GM12865 (cell line): Measurements from ENCODE around the gene TMEM135.

Experiments used
- DNase-seq: peaks from one replicate; pipeline ENCODE4 v3.0.0; 2010; ENCODE audit warnings: low read depth
- H3K4me3 ChIP-seq: 2 replicates; pipeline ENCODE4 v1.5.1; 2011; ENCODE audit warnings: mild to moderate bottlenecking, low read depth, low read length, control low read depth
- CTCF ChIP-seq: IDR thresholded peaks from 2 replicates; pipeline ENCODE4 v1.5.1; 2011; ENCODE audit warnings: low read length, control low read depth, low read depth, inconsistent platforms; ENCODE audit not compliant: insufficient read depth; ENCODE audit errors: missing control alignments

TMEM135 gene

GRCh38 chr11:87230995-87231394, 193.3 kb downstream of the TMEM135 start:
- no peak overlapping the region for H3K4me3 ChIP-seq
- TF ChIP-seq CTCF: no peak
- DNase-seq: no peak

GRCh38 chr11:87232320-87232719, 194.6 kb downstream of the TMEM135 start:
- no peak for TF ChIP-seq CTCF
- DNase-seq: no peak
- no peak overlapping the region for H3K4me3 ChIP-seq

DNA sequence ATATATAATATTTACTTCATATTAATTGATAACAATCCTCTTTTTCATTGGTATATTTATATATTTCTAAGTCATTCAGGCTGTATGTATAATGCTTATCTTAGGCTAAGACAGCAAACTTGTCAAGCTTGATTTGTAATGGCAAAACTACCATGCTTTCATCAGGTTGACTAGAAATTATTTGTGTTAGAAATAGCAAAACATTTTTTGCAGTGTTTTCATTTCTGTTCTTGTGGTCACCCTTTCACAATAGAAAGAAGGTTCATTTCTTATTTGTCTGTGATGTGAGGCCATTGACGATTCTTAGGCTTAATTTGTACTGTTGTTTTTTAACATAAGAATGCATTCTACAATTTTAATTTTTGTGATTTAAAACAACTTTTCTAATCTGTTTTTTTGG, 197.6 kb downstream of the TMEM135 start:
- H3K4me3 ChIP-seq: no peak overlapping the region
- TF ChIP-seq CTCF: no peak

DNA sequence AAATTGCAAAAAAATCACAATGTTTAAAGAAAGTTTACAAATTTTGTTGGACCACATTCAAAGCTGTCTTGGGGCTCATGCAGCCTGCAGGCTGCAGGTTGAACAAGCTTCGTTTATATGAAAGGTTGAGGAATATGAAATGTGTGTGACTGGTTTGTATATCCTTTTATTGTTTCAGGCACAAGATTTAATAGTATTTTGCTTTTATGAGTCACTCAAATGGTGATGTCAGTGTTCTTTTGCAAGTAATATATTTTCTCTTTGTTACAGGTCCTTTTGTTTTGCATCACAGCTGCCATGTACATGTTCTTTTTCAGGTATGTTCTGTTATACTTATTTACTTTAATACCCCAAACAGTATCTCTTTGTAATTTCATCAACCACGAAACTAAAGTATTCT, 198.6 kb downstream of the TMEM135 start:
- TF ChIP-seq CTCF: no peak
- H3K4me3 ChIP-seq: no peak overlapping the region
- DNase-seq: no peak

More for the DNA sequence above, 197.6 kb downstream of the TMEM135 start:
- DNase-seq: no peak

DNA sequence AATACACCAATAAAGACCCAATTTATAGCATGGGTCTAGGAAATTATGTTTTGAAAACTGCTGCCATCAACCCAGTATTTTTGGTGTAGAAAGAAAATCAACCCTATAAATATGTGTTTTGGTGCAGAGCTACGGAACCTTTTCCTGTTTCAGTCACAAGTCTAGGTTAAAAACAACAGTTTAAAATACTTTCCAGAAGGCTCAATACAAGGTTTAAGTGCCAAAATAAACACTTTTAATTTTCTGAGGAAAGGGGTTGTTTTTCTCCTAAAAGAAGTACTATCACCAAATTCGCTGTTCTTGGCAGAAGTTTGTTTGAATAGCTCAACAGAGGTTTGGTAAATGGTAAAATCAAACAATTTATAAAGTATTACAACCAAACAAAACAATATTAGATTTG, 201.3 kb downstream of the TMEM135 start:
- no peak for DNase-seq
- no peak overlapping the region for H3K4me3 ChIP-seq
- no peak for TF ChIP-seq CTCF

GRCh38 chr11:87239531-87239930, 201.8 kb downstream of the TMEM135 start:
- no peak for DNase-seq
- no peak overlapping the region for H3K4me3 ChIP-seq
- TF ChIP-seq CTCF: no peak

GRCh38 chr11:87251560-87251959, 213.8 kb downstream of the TMEM135 start:
- DNase-seq: no peak
- H3K4me3 ChIP-seq: no peak overlapping the region
- no peak for TF ChIP-seq CTCF
